Measurements from ENCODE around the gene FGD6.

The FGD6 gene

GRCh38 chr12:95224202-95225170 is 7.2 kb upstream of the FGD6 start:
- no peaks in the 10 kb centered on the region for H3K9me3 Mint-ChIP-seq
- peaks cover 39% of the 10 kb centered on the region for H3K36me3 Mint-ChIP-seq (ENCODE audit: low read depth)
- no peak overlapping the region for H3K4me3 Mint-ChIP-seq
- peak overlapping the region; percentile 21 for H3K27ac Mint-ChIP-seq
- peaks cover 55% of the 10 kb centered on the region for H3K4me1 Mint-ChIP-seq (ENCODE audit: low read depth)
- H3K27me3 Mint-ChIP-seq, result no peaks in the 10 kb centered on the region

GRCh38 chr12:95220726-95221125 is 3.5 kb upstream of the FGD6 start:
- Mint-ChIP-seq H3K27ac (peak overlapping the region; percentile 5), H3K4me3 (no peak overlapping the region), H3K4me1 (ENCODE audit: low read depth) (peaks cover 61% of the 10 kb centered on the region), H3K9me3 (no peaks in the 10 kb centered on the region), H3K36me3 (ENCODE audit: low read depth) (peaks cover 28% of the 10 kb centered on the region), H3K27me3 (no peaks in the 10 kb centered on the region)

DNA sequence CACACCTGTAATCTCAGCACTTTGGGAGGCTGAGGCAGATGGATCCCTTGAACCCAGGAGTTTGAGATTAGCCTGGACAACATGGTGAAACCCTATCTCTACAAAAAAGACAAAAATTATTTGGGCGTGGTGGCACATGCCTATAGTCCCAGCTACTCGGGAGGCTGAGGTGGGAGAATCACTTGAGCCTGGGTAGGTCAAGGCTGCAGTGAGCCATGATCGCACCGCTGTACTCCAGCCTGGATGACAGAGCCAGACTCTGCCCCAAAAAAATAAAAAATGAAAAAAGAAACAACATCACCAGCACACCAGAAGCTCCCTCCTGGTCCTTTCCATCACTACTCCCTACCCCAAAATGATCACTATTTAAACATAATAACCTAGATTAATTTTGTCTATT is 2.9 kb upstream of the FGD6 start:
- H3K36me3 Mint-ChIP-seq (ENCODE audit: low read depth), result peaks cover 24% of the 10 kb centered on the region
- H3K4me3 Mint-ChIP-seq, result peak overlapping the region; percentile 51
- H3K4me1 Mint-ChIP-seq (ENCODE audit: low read depth), result peaks cover 60% of the 10 kb centered on the region

GRCh38 chr12:95218150-95219133 is 1.2 kb upstream of the FGD6 start:
- peaks cover 9% of the 10 kb centered on the region for H3K36me3 Mint-ChIP-seq (ENCODE audit: low read depth)

More for the DNA sequence above, 2.9 kb upstream of the FGD6 start:
- H3K27ac Mint-ChIP-seq, result peak overlapping the region; percentile 5
- peaks cover 3% of the 10 kb centered on the region for H3K27me3 Mint-ChIP-seq
- H3K9me3 Mint-ChIP-seq, result no peaks in the 10 kb centered on the region

GRCh38 chr12:95216711-95217376 is 423 bp downstream of the FGD6 start:
- peaks cover 41% of the 10 kb centered on the region for H3K4me1 Mint-ChIP-seq (ENCODE audit: low read depth)
- H3K9me3 Mint-ChIP-seq, result no peaks in the 10 kb centered on the region
- peaks cover 9% of the 10 kb centered on the region for H3K36me3 Mint-ChIP-seq (ENCODE audit: low read depth)
- peak overlapping the region; percentile 83 for H3K27ac Mint-ChIP-seq
- peaks cover 5% of the 10 kb centered on the region for H3K27me3 Mint-ChIP-seq
- peak overlapping the region; percentile 98 for H3K4me3 Mint-ChIP-seq

More at GRCh38 chr12:95218150-95219133, 1.2 kb upstream of the FGD6 start:
- peaks cover 5% of the 10 kb centered on the region for H3K27me3 Mint-ChIP-seq
- no peaks in the 10 kb centered on the region for H3K9me3 Mint-ChIP-seq
- peak overlapping the region; percentile 99 for H3K27ac Mint-ChIP-seq
- H3K4me1 Mint-ChIP-seq (ENCODE audit: low read depth), result peaks cover 46% of the 10 kb centered on the region
- peak overlapping the region; percentile 98 for H3K4me3 Mint-ChIP-seq

GRCh38 chr12:95215949-95216348 is 1.3 kb downstream of the FGD6 start:
- H3K27me3 Mint-ChIP-seq, result peaks cover 5% of the 10 kb centered on the region
- H3K4me3 Mint-ChIP-seq, result no peak overlapping the region
- H3K27ac Mint-ChIP-seq, result no peak overlapping the region
- H3K36me3 Mint-ChIP-seq (ENCODE audit: low read depth), result peaks cover 9% of the 10 kb centered on the region
- H3K9me3 Mint-ChIP-seq, result no peaks in the 10 kb centered on the region
- H3K4me1 Mint-ChIP-seq (ENCODE audit: low read depth), result peaks cover 38% of the 10 kb centered on the region

GRCh38 chr12:95214466-95214865 is 2.8 kb downstream of the FGD6 start:
- Mint-ChIP-seq H3K4me3 (no peak overlapping the region), H3K36me3 (ENCODE audit: low read depth) (peaks cover 4% of the 10 kb centered on the region), H3K27me3 (peaks cover 5% of the 10 kb centered on the region), H3K4me1 (ENCODE audit: low read depth) (peaks cover 24% of the 10 kb centered on the region), H3K27ac (no peak overlapping the region), H3K9me3 (no peaks in the 10 kb centered on the region)

GRCh38 chr12:95213928-95214327 is 3.3 kb downstream of the FGD6 start:
- Mint-ChIP-seq H3K36me3 (ENCODE audit: low read depth) (peaks cover 2% of the 10 kb centered on the region), H3K27ac (no peak overlapping the region), H3K4me1 (ENCODE audit: low read depth) (peaks cover 18% of the 10 kb centered on the region), H3K27me3 (peaks cover 5% of the 10 kb centered on the region), H3K4me3 (no peak overlapping the region), H3K9me3 (no peaks in the 10 kb centered on the region)

DNA sequence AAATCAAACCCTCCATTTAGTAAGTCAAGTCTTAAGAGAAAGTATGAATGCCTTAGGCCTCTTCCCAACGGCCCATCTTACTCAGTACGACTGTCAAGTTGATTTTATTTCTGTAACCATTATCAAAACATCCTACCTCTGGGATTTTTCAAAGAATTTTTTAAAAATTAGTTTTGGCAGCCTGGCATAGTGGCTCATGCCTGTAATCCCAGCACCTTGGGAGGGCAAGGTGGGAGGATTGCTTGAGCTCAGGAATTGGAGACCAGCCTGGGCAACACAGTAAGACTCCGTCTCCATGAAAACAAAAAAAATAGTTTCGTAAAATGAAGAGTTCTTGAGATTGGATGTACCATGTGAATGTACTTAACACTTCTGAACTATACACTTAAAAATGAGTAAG is 4.1 kb downstream of the FGD6 start:
- Mint-ChIP-seq H3K27ac (no peak overlapping the region), H3K4me1 (ENCODE audit: low read depth) (peaks cover 13% of the 10 kb centered on the region), H3K27me3 (peaks cover 5% of the 10 kb centered on the region), H3K9me3 (no peaks in the 10 kb centered on the region), H3K36me3 (ENCODE audit: low read depth) (no peaks in the 10 kb centered on the region), H3K4me3 (no peak overlapping the region)

GRCh38 chr12:95212586-95212985 is 4.7 kb downstream of the FGD6 start:
- H3K4me1 Mint-ChIP-seq (ENCODE audit: low read depth), result peaks cover 13% of the 10 kb centered on the region
- H3K36me3 Mint-ChIP-seq (ENCODE audit: low read depth), result no peaks in the 10 kb centered on the region
- H3K4me3 Mint-ChIP-seq, result no peak overlapping the region
- H3K27ac Mint-ChIP-seq, result no peak overlapping the region
- peaks cover 5% of the 10 kb centered on the region for H3K27me3 Mint-ChIP-seq
- no peaks in the 10 kb centered on the region for H3K9me3 Mint-ChIP-seq

- H3K27me3 Mint-ChIP-seq, result no peaks in the 10 kb centered on the region
These were observed 8.6 kb downstream of the FGD6 start for GRCh38 chr12:95208678-95209077.

DNA sequence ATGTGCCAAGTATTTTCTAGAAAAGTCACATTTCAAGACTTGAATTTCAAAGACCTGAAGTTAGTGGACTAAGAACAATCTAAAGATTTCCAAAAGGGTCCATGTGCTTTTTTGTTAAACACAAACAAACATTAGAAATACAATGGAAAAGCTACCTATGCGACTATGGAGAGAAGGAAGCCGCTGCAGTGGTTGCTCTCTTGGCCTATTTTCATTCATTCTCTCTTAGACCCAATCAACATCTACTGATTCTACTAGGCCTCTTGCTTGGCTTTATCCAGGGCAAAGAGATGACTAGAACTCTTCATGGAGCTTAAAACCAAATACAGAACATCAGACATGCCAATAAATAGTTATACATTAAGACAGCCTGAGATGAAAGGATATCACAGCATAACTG is 9.9 kb downstream of the FGD6 start:
- H3K27ac Mint-ChIP-seq, result no peak overlapping the region
- no peaks in the 10 kb centered on the region for H3K36me3 Mint-ChIP-seq (ENCODE audit: low read depth)
- peaks cover 7% of the 10 kb centered on the region for H3K4me1 Mint-ChIP-seq (ENCODE audit: low read depth)
- no peaks in the 10 kb centered on the region for H3K9me3 Mint-ChIP-seq
- no peaks in the 10 kb centered on the region for H3K27me3 Mint-ChIP-seq
- H3K4me3 Mint-ChIP-seq, result no peak overlapping the region

More at GRCh38 chr12:95208678-95209077, 8.6 kb downstream of the FGD6 start:
- peaks cover 7% of the 10 kb centered on the region for H3K4me1 Mint-ChIP-seq (ENCODE audit: low read depth)
- H3K9me3 Mint-ChIP-seq, result no peaks in the 10 kb centered on the region
- no peak overlapping the region for H3K4me3 Mint-ChIP-seq
- no peaks in the 10 kb centered on the region for H3K36me3 Mint-ChIP-seq (ENCODE audit: low read depth)
- no peak overlapping the region for H3K27ac Mint-ChIP-seq

- Mint-ChIP-seq H3K9me3 (no peaks in the 10 kb centered on the region), H3K27me3 (no peaks in the 10 kb centered on the region), H3K27ac (no peak overlapping the region)
These were observed 10.4 kb downstream of the FGD6 start for GRCh38 chr12:95206916-95207315.

GRCh38 chr12:95205685-95206084 is 11.6 kb downstream of the FGD6 start:
- Mint-ChIP-seq H3K36me3 (ENCODE audit: low read depth) (no peaks in the 10 kb centered on the region), H3K27me3 (no peaks in the 10 kb centered on the region), H3K4me1 (ENCODE audit: low read depth) (peaks cover 10% of the 10 kb centered on the region), H3K4me3 (no peak overlapping the region), H3K27ac (no peak overlapping the region), H3K9me3 (no peaks in the 10 kb centered on the region)

More at GRCh38 chr12:95206916-95207315, 10.4 kb downstream of the FGD6 start:
- no peaks in the 10 kb centered on the region for H3K36me3 Mint-ChIP-seq (ENCODE audit: low read depth)
- peaks cover 7% of the 10 kb centered on the region for H3K4me1 Mint-ChIP-seq (ENCODE audit: low read depth)
- no peak overlapping the region for H3K4me3 Mint-ChIP-seq
